GM21381 (cell line): Measurements from ENCODE around the gene ZNF528.

Source experiments
- ATAC-seq: cut with Tn5 transposase; IDR thresholded peaks from one replicate; pipeline ENCODE4 v1.9.1; 2021; ENCODE audit warnings: mild to moderate bottlenecking, moderate library complexity; ENCODE audit not compliant: unreplicated experiment

Gene ZNF528

GRCh38 chr19:52397310-52398080, at the start of gene ZNF528:
Gene ZNF528 (plus strand): TSS chr19:52397849. CDS start chr19:52402014, 4,165 bp downstream.
- ATAC-seq: no peak

- no peak for ATAC-seq
Observed at GRCh38 chr19:52351512-52351911, 46.1 kb upstream of the ZNF528 start.

- ATAC-seq: no peak
Observed at GRCh38 chr19:52366414-52366824, 31.2 kb upstream of the ZNF528 start.

- ATAC-seq: no peak
Observed at GRCh38 chr19:52369559-52370340, 27.9 kb upstream of the ZNF528 start, which contains the start of gene ZNF880. Gene ZNF880 (plus strand): TSS chr19:52369923. CDS start chr19:52369966, 43 bp downstream.

GRCh38 chr19:52370341-52370710, 27.3 kb upstream of the ZNF528 start:
- no peak for ATAC-seq

- ATAC-seq: no peak
Observed at GRCh38 chr19:52391135-52391534, 6.5 kb upstream of the ZNF528 start.

- ATAC-seq: no peak
Observed at GRCh38 chr19:52398081-52398441, 412 bp downstream of the ZNF528 start.

GRCh38 chr19:52410276-52410675, 12.6 kb downstream of the ZNF528 start:
- no peak for ATAC-seq

- ATAC-seq: no peak
Observed at GRCh38 chr19:52415711-52416110, 18.1 kb downstream of the ZNF528 start.

GRCh38 chr19:52428937-52429336, 31.3 kb downstream of the ZNF528 start, which contains the start of gene ZNF534:
Gene ZNF534 (plus strand): TSS chr19:52429148. CDS start chr19:52431475, 2,327 bp downstream.
- no peak for ATAC-seq

GRCh38 chr19:52442179-52442578, 44.5 kb downstream of the ZNF528 start:
- no peak for ATAC-seq

- ATAC-seq: no peak
Observed at GRCh38 chr19:52444506-52444905, 46.9 kb downstream of the ZNF528 start.

GRCh38 chr19:52451241-52451640, 53.6 kb downstream of the ZNF528 start:
- ATAC-seq: no peak

GRCh38 chr19:52453324-52454094, 55.9 kb downstream of the ZNF528 start, which contains the start of gene ZNF578:
Gene ZNF578 (plus strand): TSS chr19:52453553. CDS start chr19:52501846, 48,293 bp downstream.
- ATAC-seq: no peak

GRCh38 chr19:52464798-52465470, 67.3 kb downstream of the ZNF528 start:
- no peak for ATAC-seq
